Type B pancreatic cell (in vitro differentiated cells): Measurements from ENCODE around the gene ZNF687. TPM values are rescaled to one million over a fixed set of nuclear protein-coding genes. Genes with fewer than 3 reads are reported as not detected.

Source experiments
- DNase-seq: peaks from one replicate; pipeline ENCODE4 v3.0.0; 2021; ENCODE audit warnings: mixed read lengths; ENCODE audit not compliant: unreplicated experiment; ENCODE audit errors: extremely low spot score
- H3K27ac Mint-ChIP-seq: 2 replicates; pipeline ENCODE4 v1.8.0; 2021; ENCODE audit warnings: mild to moderate bottlenecking, mixed read lengths
- H3K27me3 Mint-ChIP-seq: 2 replicates; pipeline ENCODE4 v1.8.0; 2021; ENCODE audit warnings: mixed read lengths
- H3K36me3 Mint-ChIP-seq: 2 replicates; pipeline ENCODE4 v1.8.0; 2021; ENCODE audit warnings: mixed read lengths
- H3K4me1 Mint-ChIP-seq: one replicate; pipeline ENCODE4 v1.8.0; 2021; ENCODE audit warnings: mixed read lengths; ENCODE audit not compliant: unreplicated experiment
- H3K4me3 Mint-ChIP-seq: 2 replicates; pipeline ENCODE4 v1.8.0; 2021; ENCODE audit warnings: mild to moderate bottlenecking, mixed read lengths
- H3K9me3 Mint-ChIP-seq: 2 replicates; pipeline ENCODE4 v1.8.0; 2021; ENCODE audit warnings: mixed read lengths
- CTCF ChIP-seq: fragments of 200-600 bp; sonication (generic); conservative IDR thresholded peaks from 2 replicates; pipeline ENCODE4 v1.5.0; 2021; ENCODE audit warnings: antibody characterized with exemption, mild to moderate bottlenecking
- total RNA-seq: library from RNA; stranded (reverse); gene quantifications from 2 replicates; pipeline ENCODE4 v1.2.1, GENCODE V29; 2021; ENCODE audit warnings: low replicate concordance

Gene ZNF687
- total RNA-seq, 1 donor from 2014 or later, result 31.7 TPM

DNA sequence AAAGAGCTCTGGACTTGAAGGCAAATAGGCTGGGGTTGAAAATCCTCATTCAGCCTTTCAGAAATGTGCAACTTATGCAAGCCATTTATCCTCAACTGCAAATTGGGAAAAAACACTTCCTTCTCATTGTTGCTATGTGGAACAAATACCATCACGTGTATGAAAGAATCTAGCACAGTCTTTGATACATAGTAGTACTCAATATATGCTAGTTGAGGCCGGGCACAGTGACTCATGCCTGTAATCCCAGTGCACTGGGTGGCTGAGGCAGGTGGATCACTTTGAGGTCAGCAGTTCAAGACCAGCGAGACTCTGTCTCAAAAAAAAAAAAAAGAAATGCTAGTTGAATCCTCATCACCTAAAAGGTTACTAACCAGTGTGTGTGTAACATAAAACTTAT is 36.9 kb downstream of the ZNF687 start:
- Mint-ChIP-seq H3K4me3 (no peak overlapping the region), H3K27me3 (no peaks in the 10 kb centered on the region), H3K4me1 (no peaks in the 10 kb centered on the region), H3K9me3 (no peaks in the 10 kb centered on the region), H3K36me3 (peaks cover 25% of the 10 kb centered on the region), H3K27ac (peak overlapping the region; percentile 26)
- no peak for TF ChIP-seq CTCF
- no peak for DNase-seq

DNA sequence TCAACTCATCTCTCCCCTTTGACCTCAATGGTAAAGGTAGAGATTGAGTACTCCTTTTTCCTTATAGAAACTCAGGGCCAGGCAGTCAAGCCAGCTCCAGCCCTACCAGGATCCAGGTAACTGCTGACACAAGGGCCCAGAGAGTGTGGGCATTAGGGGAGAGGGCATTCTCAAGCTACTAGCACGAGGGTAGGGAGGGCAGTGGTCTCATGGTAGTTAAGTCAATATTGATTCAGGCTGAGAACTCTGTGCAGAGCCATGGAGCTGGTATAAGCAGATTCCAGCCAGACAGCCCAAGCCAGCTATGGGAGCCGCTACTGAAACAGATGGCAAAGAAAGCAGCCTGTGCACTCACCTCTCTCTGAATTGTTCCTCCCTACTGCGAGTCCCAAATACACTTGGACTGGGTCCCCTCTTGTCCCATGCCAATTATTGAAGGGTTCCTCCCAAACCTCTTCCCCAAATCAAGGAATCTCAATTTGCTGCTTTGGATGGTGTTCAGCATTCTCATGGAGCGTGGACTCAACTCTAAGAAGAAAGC is 42.4 kb downstream of the ZNF687 start:
- TF ChIP-seq CTCF, result no peak
- no peaks in the 10 kb centered on the region for H3K27me3 Mint-ChIP-seq
- peaks cover 20% of the 10 kb centered on the region for H3K4me1 Mint-ChIP-seq
- H3K4me3 Mint-ChIP-seq, result peak overlapping the region; percentile 34
- DNase-seq, result no peak
- H3K9me3 Mint-ChIP-seq, result no peaks in the 10 kb centered on the region
- H3K27ac Mint-ChIP-seq, result peak overlapping the region; percentile 26
- H3K36me3 Mint-ChIP-seq, result peaks cover 25% of the 10 kb centered on the region

DNA sequence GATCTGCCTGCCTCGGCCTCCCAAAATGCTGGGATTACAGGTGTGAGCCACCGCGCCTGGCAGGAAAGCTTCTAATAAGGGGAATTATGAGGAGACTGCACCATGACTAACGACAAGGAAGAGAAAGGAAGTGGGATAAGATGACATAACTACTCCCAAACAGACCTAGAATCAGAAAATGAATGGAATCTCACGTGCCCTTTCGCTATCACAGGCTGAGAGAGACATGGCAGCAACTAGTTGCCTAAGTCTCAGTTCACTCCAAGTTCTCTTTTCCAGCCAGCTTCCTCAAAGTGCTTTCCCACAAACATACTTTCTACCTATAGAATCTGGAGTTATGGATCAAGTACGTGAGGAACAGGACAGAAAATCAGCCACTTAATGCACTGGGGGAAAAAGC is 43.1 kb downstream of the ZNF687 start:
- no peak for DNase-seq
- Mint-ChIP-seq H3K36me3 (peaks cover 25% of the 10 kb centered on the region), H3K9me3 (no peaks in the 10 kb centered on the region), H3K27me3 (no peaks in the 10 kb centered on the region), H3K4me1 (peaks cover 20% of the 10 kb centered on the region), H3K4me3 (peak overlapping the region; percentile 97), H3K27ac (peak overlapping the region; percentile 95)
- no peak for TF ChIP-seq CTCF

GRCh38 chr1:151325646-151326429 is 43.7 kb downstream of the ZNF687 start:
- H3K4me1 Mint-ChIP-seq, result peaks cover 20% of the 10 kb centered on the region
- H3K36me3 Mint-ChIP-seq, result peaks cover 22% of the 10 kb centered on the region
- no peak for TF ChIP-seq CTCF
- no peak for DNase-seq
- no peaks in the 10 kb centered on the region for H3K9me3 Mint-ChIP-seq
- H3K27me3 Mint-ChIP-seq, result no peaks in the 10 kb centered on the region
- peak overlapping the region; percentile 95 for H3K27ac Mint-ChIP-seq
- peak overlapping the region; percentile 97 for H3K4me3 Mint-ChIP-seq

DNA sequence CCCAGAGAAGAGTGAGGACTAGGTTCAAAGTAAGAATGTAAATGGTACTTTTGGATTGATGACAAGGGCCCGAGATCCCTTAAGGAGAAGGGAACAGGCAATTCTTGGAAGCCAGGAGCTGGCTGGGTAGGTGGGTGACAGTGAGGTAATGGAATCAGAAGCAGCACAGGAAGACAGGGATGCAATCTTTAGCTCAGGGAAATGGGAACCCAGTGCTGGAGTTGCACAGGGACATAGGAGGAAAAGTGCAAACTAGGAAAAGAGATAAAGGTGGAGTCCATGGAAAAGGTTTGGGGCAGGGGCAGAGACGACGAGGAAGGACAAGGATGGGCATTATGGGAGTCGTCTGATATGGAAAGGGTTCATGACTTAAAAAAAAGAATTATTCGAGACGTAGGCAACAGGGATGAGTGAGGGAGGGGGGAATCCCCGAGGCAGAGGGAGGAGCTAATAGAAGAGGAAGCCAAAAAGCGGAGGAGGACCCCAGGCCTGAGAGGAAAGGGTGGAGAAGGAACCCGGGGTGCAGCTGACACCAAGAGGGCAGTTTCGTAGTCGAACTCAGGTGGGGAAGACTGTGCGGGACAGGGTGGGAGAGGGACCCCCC is 44.6 kb downstream of the ZNF687 start:
- Mint-ChIP-seq H3K4me1 (peaks cover 20% of the 10 kb centered on the region), H3K27ac (peak overlapping the region; percentile 95), H3K36me3 (peaks cover 19% of the 10 kb centered on the region), H3K27me3 (no peaks in the 10 kb centered on the region), H3K9me3 (no peaks in the 10 kb centered on the region), H3K4me3 (peak overlapping the region; percentile 97)
- no peak for DNase-seq
- TF ChIP-seq CTCF, result no peak
